D721Med (cell line): ENCODE measurements around the gene CFAP157.
"Not testable (repeated sequence)": the region's sequence is repeated elsewhere in the genome, so short reads cannot be mapped to it uniquely, and the experiment has no call there.

Experiments
- DNase-seq: peaks from one replicate; pipeline ENCODE4 v3.0.0; 2011; ENCODE audit warnings: low spot score; ENCODE audit not compliant: insufficient read length
- FAIRE-seq: peaks from 2 replicates; lab custom pipeline; 2011; peaks lifted over from hg19 to GRCh38; lab: Jason Lieb, UNC
- TF ChIP-seq, protein P1 (sequence below): IDR thresholded peaks from 2 replicates; pipeline ENCODE4 v1.5.1; 2012; ENCODE audit warnings: mild to moderate bottlenecking, control low read depth; ENCODE audit not compliant: insufficient read depth; ENCODE audit errors: missing control alignments

The CFAP157 gene

DNA sequence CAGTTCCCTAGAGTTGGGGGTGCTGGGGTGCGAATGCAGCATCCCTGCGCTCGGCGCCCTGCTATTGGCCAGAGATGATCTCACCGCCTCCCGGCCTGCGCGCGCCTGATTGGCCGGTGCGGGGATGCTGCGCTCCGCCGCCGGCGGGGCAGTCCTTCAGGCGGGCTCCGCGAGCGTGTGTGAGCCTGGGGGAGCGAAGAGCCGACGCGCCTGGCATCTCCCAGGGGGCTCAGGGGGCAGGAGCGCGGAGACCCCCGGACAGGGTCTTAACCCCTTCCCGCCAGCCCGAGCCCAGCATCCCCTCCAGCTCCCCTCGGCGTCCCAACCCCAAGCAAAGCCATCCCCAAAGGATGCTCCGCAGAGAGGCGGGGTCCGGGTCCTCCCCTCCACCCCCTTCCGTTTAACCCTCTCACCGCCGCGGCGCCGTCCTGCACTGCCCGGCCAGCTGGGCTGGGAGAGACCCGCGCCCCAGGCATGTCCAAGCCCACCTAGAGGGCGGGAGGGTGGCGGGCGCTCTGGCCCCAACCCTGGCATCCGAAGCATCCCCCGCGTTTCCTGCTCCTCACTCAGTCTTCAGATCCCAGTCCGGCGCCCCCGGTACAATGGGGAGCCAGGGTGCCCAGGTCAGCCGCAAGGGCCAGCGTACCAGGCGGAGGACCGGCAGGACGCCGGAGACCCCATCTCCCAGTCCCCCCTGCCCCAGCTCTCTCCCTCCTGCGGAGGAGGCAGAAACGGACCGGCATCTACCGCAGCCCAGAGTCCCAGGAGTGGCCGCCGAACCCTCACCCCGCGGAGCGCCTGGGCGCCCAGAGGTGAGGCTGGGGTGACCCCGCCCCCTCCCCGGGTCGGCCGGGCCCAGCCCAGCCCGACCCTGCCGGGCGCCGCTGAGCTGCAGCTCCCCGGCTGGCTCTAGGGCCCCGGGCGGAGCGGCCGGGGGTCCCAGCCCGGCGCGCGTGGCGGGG lies 47.6 kb downstream of the CFAP157 start:
- FAIRE-seq (no peak), DNase-seq (peak; percentile 92)

DNA sequence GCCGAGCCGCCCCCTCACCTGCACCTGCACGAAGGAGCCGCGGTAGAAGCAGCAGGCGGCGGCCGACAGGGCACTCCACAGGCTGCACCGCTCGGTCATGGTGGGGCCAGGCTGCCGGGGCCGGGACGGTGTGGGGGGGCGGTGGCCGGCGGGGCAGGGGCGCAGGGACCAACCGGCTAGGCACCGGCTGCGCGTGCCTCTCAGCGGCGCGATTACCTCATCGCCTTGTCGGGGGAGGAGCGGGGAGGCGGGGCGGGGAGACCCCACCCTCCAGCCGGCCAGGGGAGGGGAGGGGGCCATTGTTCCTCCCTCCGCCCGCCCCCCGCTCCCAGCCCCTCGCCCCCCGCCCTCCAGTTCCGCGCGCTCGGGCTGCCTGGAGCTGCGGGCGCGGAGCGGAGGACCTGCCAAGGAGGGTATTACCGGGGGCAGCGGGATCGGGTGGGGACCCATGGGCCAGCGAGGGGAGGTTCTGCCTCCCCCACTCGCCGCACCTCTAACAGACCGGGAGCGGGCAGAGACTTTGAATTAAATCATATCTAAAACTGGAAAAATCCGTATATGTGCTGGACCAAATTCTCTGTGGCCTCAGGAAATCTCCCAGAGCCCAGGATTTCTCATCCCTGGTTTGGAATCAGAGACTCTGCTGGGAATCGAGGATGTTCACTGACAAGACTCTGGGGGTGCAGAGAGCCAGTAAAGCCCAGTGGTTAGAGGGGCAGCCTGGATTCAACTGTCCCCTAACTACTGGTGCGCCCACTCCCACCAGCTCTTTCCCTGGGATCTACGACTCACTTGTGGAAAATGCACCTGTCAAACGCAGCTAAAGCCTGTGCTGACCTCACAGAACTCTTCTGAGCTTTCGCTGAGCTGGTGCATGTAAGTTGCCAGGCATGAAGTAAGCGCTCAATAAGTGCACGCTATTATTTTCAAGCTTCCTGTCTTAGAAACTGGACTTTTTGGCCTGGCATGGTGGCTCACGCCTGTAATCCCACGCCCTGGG lies 48.6 kb downstream of the CFAP157 start:
- TF ChIP-seq, protein P1, sequence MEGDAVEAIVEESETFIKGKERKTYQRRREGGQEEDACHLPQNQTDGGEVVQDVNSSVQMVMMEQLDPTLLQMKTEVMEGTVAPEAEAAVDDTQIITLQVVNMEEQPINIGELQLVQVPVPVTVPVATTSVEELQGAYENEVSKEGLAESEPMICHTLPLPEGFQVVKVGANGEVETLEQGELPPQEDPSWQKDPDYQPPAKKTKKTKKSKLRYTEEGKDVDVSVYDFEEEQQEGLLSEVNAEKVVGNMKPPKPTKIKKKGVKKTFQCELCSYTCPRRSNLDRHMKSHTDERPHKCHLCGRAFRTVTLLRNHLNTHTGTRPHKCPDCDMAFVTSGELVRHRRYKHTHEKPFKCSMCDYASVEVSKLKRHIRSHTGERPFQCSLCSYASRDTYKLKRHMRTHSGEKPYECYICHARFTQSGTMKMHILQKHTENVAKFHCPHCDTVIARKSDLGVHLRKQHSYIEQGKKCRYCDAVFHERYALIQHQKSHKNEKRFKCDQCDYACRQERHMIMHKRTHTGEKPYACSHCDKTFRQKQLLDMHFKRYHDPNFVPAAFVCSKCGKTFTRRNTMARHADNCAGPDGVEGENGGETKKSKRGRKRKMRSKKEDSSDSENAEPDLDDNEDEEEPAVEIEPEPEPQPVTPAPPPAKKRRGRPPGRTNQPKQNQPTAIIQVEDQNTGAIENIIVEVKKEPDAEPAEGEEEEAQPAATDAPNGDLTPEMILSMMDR: no peak
- no peak for FAIRE-seq

More for the DNA sequence above, 47.6 kb downstream of the CFAP157 start:
- TF ChIP-seq, protein P1: no peak

DNA sequence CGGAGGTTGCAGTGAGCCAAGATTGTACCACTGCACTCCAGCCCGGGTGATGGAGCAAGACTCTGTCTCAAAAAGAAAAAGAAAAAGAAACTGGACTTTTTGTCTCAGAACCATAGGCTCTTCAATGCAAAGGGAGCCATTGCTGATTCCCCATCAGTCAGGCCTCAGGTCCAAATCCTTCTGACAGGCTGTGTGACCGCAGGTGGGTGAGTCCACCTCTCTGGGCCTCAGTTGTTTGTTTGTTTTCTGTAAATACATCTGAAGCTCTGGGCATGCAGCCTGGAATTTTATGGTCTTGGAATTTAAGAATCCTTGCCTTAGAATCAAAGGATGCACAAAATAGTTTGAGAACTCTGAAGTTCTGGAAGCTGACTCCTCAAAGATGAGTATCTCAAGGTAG lies 49.4 kb downstream of the CFAP157 start:
- DNase-seq (no peak), FAIRE-seq (no peak)
- TF ChIP-seq, protein P1: no peak

More for the DNA sequence above, 48.6 kb downstream of the CFAP157 start:
- DNase-seq: peak; percentile 79

DNA sequence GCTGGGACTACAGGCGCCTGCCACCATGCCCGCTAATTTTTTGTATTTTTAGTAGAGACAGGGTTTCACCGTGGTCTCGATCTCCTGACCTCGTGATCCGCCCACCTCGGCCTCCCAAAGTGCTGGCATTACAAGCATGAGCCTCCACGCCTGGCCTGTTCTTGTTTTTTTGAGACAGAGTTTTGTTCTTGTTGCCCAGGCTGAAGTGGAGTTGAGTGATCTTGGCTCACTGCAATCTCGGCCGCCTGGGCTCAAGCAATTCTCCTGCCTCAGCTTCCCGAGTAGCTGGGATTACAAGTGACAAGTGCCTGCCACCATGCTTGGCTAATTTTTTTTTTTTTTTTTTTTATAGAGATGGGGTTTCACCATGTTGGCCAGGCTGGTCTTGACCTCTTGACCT lies 50.0 kb downstream of the CFAP157 start:
- FAIRE-seq, DNase-seq: not testable (repeated sequence)

DNA sequence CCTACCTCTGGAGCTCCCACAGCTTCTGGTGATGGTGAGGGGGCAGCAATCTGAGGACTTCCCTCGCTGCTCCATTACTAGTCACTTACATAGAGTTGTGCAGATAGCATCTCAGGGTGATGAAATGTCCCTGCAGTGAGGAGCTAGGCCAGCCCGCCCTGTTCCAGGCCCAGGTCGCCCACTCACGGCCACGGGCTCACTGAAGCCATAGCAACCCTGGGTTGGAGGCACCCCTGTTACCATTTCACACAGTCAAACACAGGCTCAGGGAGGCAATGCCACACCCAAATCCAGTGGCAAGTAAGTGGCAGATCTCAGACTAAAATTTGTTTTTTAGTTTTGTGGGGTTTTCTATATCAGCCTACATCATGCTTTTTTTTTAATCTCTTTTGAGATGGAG lies 52.1 kb downstream of the CFAP157 start:
- TF ChIP-seq, protein P1: no peak
- DNase-seq (no peak), FAIRE-seq (no peak)

DNA sequence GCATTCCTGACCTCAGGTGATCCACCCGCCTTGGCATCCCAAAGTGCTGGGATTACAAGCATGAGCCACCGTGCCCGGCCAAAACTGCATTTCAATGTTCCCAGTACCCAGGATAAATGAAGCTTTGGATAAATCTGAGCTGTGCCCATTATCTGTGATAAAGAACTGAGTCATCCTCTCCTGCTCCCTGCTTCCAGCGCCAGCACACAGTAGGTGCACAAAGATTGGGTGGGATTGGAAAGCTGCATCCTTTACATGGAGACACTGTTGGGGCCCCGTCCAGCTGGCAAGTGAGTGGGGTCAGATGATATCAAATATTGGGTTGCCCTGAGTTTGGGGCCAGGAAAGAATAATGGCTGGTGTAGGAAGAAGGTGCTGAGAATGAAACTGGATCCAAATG lies 54.3 kb downstream of the CFAP157 start:
- no peak for DNase-seq
- FAIRE-seq: no peak
- TF ChIP-seq, protein P1: no peak

DNA sequence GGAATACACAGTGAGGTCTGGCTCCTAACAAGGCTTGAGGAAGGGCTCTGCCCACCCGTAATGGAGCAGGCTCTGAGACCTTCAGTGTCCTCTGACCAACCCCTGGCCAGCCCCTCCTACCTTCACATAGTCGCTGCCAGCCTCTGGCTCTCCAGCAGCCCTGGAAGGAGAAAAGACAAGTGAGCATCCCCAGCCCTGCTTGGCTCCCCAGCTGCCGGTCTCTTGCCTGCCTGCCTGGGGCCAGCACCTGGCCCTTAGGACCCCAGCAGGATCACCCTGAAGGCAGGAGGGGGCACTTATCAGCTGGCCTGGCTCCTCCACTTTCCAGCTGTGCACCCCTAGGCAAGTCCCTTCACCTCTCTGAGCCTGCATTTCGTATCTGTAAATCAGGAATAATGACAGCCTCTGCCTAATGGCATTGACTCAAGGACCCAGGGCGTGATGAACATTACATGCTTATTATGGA lies 54.7 kb downstream of the CFAP157 start:
- no peak for DNase-seq
- FAIRE-seq: no peak
- TF ChIP-seq, protein P1: no peak
